GM12865 (cell line): ENCODE measurements around the gene NXPH1.

ENCODE experiments used
- DNase-seq: peaks from one replicate; pipeline ENCODE4 v3.0.0; 2010; ENCODE audit warnings: low read depth
- H3K4me3 ChIP-seq: 2 replicates; pipeline ENCODE4 v1.5.1; 2011; ENCODE audit warnings: mild to moderate bottlenecking, low read depth, low read length, control low read depth
- CTCF ChIP-seq: IDR thresholded peaks from 2 replicates; pipeline ENCODE4 v1.5.1; 2011; ENCODE audit warnings: low read length, control low read depth, low read depth, inconsistent platforms; ENCODE audit not compliant: insufficient read depth; ENCODE audit errors: missing control alignments

NXPH1 gene

GRCh38 chr7:8590225-8590624, 156.8 kb downstream of the NXPH1 start:
- H3K4me3 ChIP-seq: no peak overlapping the region
- DNase-seq: no peak
- no peak for TF ChIP-seq CTCF

GRCh38 chr7:8590791-8591190, 157.4 kb downstream of the NXPH1 start:
- TF ChIP-seq CTCF: no peak
- no peak overlapping the region for H3K4me3 ChIP-seq
- DNase-seq: no peak

GRCh38 chr7:8591289-8591688, 157.9 kb downstream of the NXPH1 start:
- no peak for DNase-seq
- H3K4me3 ChIP-seq: no peak overlapping the region
- no peak for TF ChIP-seq CTCF

GRCh38 chr7:8592167-8592566, 158.8 kb downstream of the NXPH1 start:
- no peak for DNase-seq
- TF ChIP-seq CTCF: no peak
- H3K4me3 ChIP-seq: no peak overlapping the region

GRCh38 chr7:8594115-8594514, 160.7 kb downstream of the NXPH1 start:
- H3K4me3 ChIP-seq: no peak overlapping the region
- TF ChIP-seq CTCF: no peak
- peak; percentile 25 for DNase-seq

- no peak overlapping the region for H3K4me3 ChIP-seq
- no peak for TF ChIP-seq CTCF
- no peak for DNase-seq
Observed at GRCh38 chr7:8597565-8597964, 164.2 kb downstream of the NXPH1 start.

GRCh38 chr7:8601121-8601520, 167.7 kb downstream of the NXPH1 start:
- H3K4me3 ChIP-seq: no peak overlapping the region
- DNase-seq: no peak
- TF ChIP-seq CTCF: no peak
